Measurements from ENCODE around the gene CCDC187.

DNA sequence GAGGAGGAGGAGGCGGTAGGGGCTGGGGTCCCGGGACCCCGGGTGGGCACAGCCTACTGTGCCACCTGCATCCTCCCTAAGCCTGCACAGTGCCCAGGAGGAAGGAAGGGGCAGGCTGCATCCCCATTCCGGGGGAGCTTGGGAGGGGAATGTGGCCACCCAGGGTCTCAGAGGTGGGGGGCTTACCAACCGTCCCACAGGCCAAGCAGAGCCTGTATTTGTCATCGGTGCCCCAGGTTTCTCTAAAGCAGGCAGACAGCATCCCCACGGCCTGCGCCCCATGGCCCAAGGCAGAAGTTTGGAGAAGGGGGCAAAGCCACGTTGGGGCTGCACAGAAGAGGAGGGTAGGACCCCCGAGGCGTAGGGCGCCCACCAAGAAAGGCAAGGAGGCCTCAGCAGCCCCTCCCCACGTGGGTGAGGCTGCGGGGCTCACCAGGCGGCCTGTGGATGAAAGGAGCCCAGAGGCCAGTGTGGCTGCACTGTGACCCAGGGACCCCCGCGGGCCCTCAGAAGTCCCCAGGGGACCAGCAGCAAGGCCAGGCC, 22.9 kb upstream of the CCDC187 start:
- TF ChIP-seq, protein P1, sequence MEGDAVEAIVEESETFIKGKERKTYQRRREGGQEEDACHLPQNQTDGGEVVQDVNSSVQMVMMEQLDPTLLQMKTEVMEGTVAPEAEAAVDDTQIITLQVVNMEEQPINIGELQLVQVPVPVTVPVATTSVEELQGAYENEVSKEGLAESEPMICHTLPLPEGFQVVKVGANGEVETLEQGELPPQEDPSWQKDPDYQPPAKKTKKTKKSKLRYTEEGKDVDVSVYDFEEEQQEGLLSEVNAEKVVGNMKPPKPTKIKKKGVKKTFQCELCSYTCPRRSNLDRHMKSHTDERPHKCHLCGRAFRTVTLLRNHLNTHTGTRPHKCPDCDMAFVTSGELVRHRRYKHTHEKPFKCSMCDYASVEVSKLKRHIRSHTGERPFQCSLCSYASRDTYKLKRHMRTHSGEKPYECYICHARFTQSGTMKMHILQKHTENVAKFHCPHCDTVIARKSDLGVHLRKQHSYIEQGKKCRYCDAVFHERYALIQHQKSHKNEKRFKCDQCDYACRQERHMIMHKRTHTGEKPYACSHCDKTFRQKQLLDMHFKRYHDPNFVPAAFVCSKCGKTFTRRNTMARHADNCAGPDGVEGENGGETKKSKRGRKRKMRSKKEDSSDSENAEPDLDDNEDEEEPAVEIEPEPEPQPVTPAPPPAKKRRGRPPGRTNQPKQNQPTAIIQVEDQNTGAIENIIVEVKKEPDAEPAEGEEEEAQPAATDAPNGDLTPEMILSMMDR (IDR thresholded peaks at IDR 0.05), result no peak
- TF ChIP-seq POLR2A (IDR thresholded peaks at IDR 0.05), result no peak
